ENCODE data around the gene SMOC2.

The SMOC2 gene

DNA sequence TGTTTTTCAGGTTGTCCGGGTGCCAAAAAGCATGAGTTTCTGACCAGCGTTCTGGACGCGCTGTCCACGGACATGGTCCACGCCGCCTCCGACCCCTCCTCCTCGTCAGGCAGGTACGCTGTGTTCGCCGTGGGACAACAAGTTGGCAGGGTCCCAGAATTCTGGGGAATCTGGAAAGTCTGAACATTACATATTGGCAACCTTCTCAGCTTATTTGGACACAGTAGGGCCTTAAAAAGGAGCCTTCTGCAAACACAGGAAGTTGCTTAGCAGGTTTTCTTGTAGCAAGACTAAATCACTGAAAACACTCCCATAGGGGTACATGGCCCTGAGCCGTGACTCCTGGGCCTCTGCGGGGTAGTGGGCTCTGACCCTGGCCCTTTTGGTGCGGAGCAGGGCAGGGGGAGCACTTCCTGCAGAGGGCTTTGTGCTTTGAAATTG lies 209.7 kb downstream of the SMOC2 start:
- TF ChIP-seq CREB1 (IDR thresholded peaks at IDR 0.05; ENCODE audit: low read depth), result no peak
- no peak for TF ChIP-seq CEBPB (IDR thresholded peaks at IDR 0.05)
- TF ChIP-seq YY1 (IDR thresholded peaks at IDR 0.05; ENCODE audit: low read depth), result no peak
- TF ChIP-seq FOXM1 (IDR thresholded peaks at IDR 0.05; ENCODE audit: borderline replicate concordance, low read depth), result no peak
- TF ChIP-seq, protein P1, sequence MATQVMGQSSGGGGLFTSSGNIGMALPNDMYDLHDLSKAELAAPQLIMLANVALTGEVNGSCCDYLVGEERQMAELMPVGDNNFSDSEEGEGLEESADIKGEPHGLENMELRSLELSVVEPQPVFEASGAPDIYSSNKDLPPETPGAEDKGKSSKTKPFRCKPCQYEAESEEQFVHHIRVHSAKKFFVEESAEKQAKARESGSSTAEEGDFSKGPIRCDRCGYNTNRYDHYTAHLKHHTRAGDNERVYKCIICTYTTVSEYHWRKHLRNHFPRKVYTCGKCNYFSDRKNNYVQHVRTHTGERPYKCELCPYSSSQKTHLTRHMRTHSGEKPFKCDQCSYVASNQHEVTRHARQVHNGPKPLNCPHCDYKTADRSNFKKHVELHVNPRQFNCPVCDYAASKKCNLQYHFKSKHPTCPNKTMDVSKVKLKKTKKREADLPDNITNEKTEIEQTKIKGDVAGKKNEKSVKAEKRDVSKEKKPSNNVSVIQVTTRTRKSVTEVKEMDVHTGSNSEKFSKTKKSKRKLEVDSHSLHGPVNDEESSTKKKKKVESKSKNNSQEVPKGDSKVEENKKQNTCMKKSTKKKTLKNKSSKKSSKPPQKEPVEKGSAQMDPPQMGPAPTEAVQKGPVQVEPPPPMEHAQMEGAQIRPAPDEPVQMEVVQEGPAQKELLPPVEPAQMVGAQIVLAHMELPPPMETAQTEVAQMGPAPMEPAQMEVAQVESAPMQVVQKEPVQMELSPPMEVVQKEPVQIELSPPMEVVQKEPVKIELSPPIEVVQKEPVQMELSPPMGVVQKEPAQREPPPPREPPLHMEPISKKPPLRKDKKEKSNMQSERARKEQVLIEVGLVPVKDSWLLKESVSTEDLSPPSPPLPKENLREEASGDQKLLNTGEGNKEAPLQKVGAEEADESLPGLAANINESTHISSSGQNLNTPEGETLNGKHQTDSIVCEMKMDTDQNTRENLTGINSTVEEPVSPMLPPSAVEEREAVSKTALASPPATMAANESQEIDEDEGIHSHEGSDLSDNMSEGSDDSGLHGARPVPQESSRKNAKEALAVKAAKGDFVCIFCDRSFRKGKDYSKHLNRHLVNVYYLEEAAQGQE (IDR thresholded peaks at IDR 0.05; ENCODE audit: low read depth), result no peak
- no peak for TF ChIP-seq NFIC (IDR thresholded peaks at IDR 0.05)
- TF ChIP-seq EGR1 (IDR thresholded peaks at IDR 0.05), result no peak
- TF ChIP-seq, protein P2, sequence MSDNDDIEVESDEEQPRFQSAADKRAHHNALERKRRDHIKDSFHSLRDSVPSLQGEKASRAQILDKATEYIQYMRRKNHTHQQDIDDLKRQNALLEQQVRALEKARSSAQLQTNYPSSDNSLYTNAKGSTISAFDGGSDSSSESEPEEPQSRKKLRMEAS (IDR thresholded peaks at IDR 0.05), result no peak

DNA sequence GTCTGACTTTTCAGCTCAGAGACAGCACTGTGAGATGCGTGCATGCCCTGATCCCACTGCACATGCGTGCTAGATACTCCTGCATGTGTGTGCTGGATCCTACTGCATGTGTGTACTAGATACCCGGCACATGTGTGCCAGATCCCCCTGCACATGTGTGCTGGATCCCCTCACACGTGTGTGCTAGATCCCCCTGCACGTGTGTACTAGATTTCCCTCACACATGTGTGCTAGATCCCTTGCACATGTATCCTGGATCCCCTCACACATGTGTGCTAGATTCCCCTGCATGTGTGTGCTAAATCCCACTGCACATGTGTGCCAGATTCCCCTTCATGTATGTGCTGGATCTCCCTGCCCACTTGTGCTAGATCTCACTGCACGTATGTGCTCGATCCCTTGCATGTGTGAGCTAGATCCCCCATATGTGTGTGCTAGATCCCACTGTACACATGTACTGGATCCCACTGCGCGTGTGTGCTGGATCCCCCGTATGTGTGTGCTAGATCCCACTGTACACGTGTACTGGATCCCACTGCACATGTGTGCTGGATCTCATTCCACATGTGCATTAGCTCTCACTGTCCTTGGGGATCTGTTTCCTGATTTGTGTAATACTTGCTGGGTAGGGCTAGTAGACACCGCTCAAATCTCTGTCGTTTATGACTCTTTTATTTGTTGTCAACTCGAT lies 214.6 kb downstream of the SMOC2 start:
- TF ChIP-seq TEAD4 (IDR thresholded peaks at IDR 0.05) (no peak), EGR1 (IDR thresholded peaks at IDR 0.05) (no peak), CREB1 (IDR thresholded peaks at IDR 0.05; ENCODE audit: low read depth) (no peak), ZBTB7A (IDR thresholded peaks at IDR 0.05; ENCODE audit: low read depth) (no peak), FOXM1 (IDR thresholded peaks at IDR 0.05; ENCODE audit: borderline replicate concordance, low read depth) (no peak), RAD21 (IDR thresholded peaks at IDR 0.05; ENCODE audit: low read depth) (no peak), NFIC (IDR thresholded peaks at IDR 0.05) (no peak), EP300 (IDR thresholded peaks at IDR 0.05; ENCODE audit: borderline replicate concordance) (no peak), YY1 (IDR thresholded peaks at IDR 0.05; ENCODE audit: low read depth) (no peak), TCF12 (IDR thresholded peaks at IDR 0.05; ENCODE audit: low read depth) (no peak)
- TF ChIP-seq, protein P3, sequence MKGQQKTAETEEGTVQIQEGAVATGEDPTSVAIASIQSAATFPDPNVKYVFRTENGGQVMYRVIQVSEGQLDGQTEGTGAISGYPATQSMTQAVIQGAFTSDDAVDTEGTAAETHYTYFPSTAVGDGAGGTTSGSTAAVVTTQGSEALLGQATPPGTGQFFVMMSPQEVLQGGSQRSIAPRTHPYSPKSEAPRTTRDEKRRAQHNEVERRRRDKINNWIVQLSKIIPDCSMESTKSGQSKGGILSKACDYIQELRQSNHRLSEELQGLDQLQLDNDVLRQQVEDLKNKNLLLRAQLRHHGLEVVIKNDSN (IDR thresholded peaks at IDR 0.05), result no peak
- TF ChIP-seq, protein P1 (IDR thresholded peaks at IDR 0.05; ENCODE audit: low read depth), result no peak
- TF ChIP-seq, protein P2 (IDR thresholded peaks at IDR 0.05), result no peak

DNA sequence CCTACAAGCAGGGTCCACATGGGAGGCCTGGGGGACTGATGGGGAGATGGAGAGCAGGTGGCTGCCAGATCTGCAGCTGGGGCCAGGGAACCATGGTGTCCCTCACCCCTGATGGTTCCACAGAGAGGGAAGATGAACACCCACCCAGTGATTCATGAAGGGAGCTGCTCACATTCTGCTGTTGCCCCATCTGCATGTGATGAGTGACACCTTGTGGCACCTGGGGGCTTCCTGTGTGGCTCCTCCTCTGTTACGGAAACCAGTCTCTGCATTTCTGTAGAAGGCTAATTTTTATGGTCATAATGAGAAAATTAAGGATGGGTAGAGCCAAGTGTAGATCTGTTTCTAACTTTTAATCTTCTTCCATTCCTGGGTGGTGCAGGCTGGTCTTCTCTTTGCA lies 217.1 kb downstream of the SMOC2 start:
- TF ChIP-seq, protein P1 (IDR thresholded peaks at IDR 0.05; ENCODE audit: low read depth), result no peak
- TF ChIP-seq RAD21 (IDR thresholded peaks at IDR 0.05; ENCODE audit: low read depth) (peak; percentile 50), YY1 (IDR thresholded peaks at IDR 0.05; ENCODE audit: low read depth) (no peak), EP300 (IDR thresholded peaks at IDR 0.05; ENCODE audit: borderline replicate concordance) (no peak), CEBPB (IDR thresholded peaks at IDR 0.05) (no peak)
- TF ChIP-seq, protein P3 (IDR thresholded peaks at IDR 0.05), result no peak

DNA sequence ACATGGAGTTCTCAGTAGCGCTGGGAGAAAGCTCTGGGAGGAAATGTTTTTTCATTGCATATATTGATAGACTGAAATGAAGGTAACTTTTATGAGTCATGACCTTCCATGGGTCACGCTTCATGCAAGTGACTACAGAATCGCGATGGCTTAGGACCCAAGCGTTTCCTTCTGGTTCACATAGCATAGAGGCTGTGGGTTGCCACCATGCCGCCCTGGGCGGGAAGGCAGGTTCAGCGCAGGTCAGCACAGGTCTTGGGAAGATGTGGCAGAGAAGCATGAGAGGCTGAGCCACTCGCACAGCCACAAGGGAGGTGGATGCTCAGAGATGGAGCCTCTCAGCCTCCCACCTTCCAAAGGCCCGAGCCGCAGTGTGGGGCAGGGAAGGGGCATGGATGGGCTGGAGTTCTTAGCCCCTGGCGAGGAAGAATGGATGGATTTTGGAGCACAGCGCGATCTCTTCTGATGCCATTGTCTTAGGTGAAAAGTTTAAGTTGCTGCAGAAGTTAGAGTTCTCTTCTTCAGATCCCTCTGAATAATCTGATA lies 219.5 kb downstream of the SMOC2 start:
- TF ChIP-seq ZBTB7A (IDR thresholded peaks at IDR 0.05; ENCODE audit: low read depth), result no peak
- TF ChIP-seq TAF1 (IDR thresholded peaks at IDR 0.05; ENCODE audit: low read depth), result no peak
- TF ChIP-seq NFIC (IDR thresholded peaks at IDR 0.05), result no peak
